Retinal pigment epithelial cell (primary cell): Measurements from ENCODE around the gene DARS2.
"Not testable (repeated sequence)": the region's sequence is repeated elsewhere in the genome, so short reads cannot be mapped to it uniquely, and the experiment has no call there.

Experiments
- DNase-seq: peaks from one replicate; pipeline ENCODE4 v3.0.0-alpha.2; 2010; ENCODE audit warnings: low read depth
- H3K4me3 ChIP-seq: 2 replicates; pipeline ENCODE4 v1.5.1; 2011; ENCODE audit warnings: mild to moderate bottlenecking, low read length, control low read depth, moderate library complexity
- CTCF ChIP-seq: conservative IDR thresholded peaks from 2 replicates; pipeline ENCODE4 v1.5.1; 2011; ENCODE audit warnings: low read depth, low read length, control low read depth, inconsistent platforms

The DARS2 gene

GRCh38 chr1:173802961-173803360, 21.5 kb upstream of the DARS2 start:
- no peak for TF ChIP-seq CTCF
- H3K4me3 ChIP-seq: no peak overlapping the region
- DNase-seq: no peak

GRCh38 chr1:173813654-173814053, 10.8 kb upstream of the DARS2 start:
- not testable (repeated sequence) for H3K4me3 ChIP-seq, DNase-seq

GRCh38 chr1:173818459-173818858, 6.0 kb upstream of the DARS2 start:
- DNase-seq: no peak
- TF ChIP-seq CTCF: no peak

GRCh38 chr1:173821680-173822079, 2.8 kb upstream of the DARS2 start:
- no peak overlapping the region for H3K4me3 ChIP-seq
- no peak for DNase-seq
- no peak for TF ChIP-seq CTCF

More at GRCh38 chr1:173818459-173818858, 6.0 kb upstream of the DARS2 start:
- H3K4me3 ChIP-seq: no peak overlapping the region

DNA sequence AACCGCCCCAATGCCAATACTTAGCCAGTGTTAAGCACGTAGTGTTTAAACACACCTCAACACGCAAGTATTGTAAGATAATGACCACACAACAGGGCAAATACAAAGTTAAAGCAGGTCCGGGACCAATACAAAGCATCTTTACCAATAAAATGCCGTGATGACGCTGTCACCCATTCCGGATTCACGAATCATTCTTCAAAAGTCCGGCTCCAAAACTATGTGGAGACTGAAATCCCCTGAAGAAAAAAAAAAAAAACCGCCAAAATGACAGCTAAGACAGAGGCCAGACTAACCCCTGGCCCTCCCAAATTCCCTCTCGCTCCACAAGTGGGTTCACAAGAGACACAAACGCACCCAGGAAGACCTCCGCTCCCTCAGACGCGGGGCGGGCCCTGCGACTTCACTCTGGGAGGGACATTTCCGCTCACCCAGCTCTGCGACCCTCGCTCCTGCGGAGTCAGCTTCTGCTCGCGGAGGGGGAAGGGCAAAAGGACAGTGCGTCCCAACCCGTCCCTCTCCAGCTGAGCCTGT, 625 bp upstream of the DARS2 start:
- DNase-seq: no peak
- no peak for TF ChIP-seq CTCF
- peak overlapping the region; percentile 95 for H3K4me3 ChIP-seq

- TF ChIP-seq CTCF: no peak
- DNase-seq: no peak
- H3K4me3 ChIP-seq: no peak overlapping the region
Observed at GRCh38 chr1:173827611-173828010, 3.1 kb downstream of the DARS2 start.

- H3K4me3 ChIP-seq: no peak overlapping the region
- DNase-seq: no peak
- no peak for TF ChIP-seq CTCF
Observed at GRCh38 chr1:173832748-173833147, 8.3 kb downstream of the DARS2 start.

- no peak for DNase-seq
- no peak for TF ChIP-seq CTCF
- no peak overlapping the region for H3K4me3 ChIP-seq
Observed at GRCh38 chr1:173852105-173852504, 27.6 kb downstream of the DARS2 start.
